BE2C (cell line): Measurements from ENCODE around the gene SMAP2.

Experiments used
- DNase-seq: peaks from one replicate; pipeline ENCODE4 v3.0.0-alpha.2; 2020
- H3K27me3 ChIP-seq: fragments of 250-450 bp; sonication (Bioruptor Pico); 2 replicates; pipeline ENCODE4 v1.5.1; 2020; ENCODE audit warnings: mild to moderate bottlenecking
- H3K36me3 ChIP-seq: fragments of 250-450 bp; sonication (Bioruptor Pico); 2 replicates; pipeline ENCODE4 v1.5.1; 2020; ENCODE audit warnings: mild to moderate bottlenecking
- H3K4me1 ChIP-seq: fragments of 250-450 bp; sonication (Bioruptor Pico); 2 replicates; pipeline ENCODE4 v1.5.1; 2020
- H3K4me3 ChIP-seq: 2 replicates; pipeline ENCODE4 v1.5.1; 2011; ENCODE audit warnings: low read depth, low read length
- H3K9me3 ChIP-seq: fragments of 250-450 bp; sonication (Bioruptor Pico); 2 replicates; pipeline ENCODE4 v1.5.1; 2020
- CTCF ChIP-seq: IDR thresholded peaks from 2 replicates; pipeline ENCODE4 v1.5.1; 2012; ENCODE audit warnings: mild to moderate bottlenecking, low read depth, low read length

The SMAP2 gene

GRCh38 chr1:40362699-40363098 lies 10.8 kb upstream of the SMAP2 start:
- Histone ChIP-seq H3K4me3 (no peak overlapping the region), H3K4me1 (no peaks in the 10 kb centered on the region), H3K27me3 (no peaks in the 10 kb centered on the region), H3K36me3 (no peaks in the 10 kb centered on the region), H3K9me3 (no peaks in the 10 kb centered on the region)
- TF ChIP-seq CTCF = no peak
- no peak for DNase-seq

GRCh38 chr1:40363721-40364120 lies 9.8 kb upstream of the SMAP2 start:
- TF ChIP-seq CTCF = no peak
- no peaks in the 10 kb centered on the region for H3K27me3 ChIP-seq
- DNase-seq = peak; percentile 6
- H3K4me3 ChIP-seq = no peak overlapping the region
- H3K4me1 ChIP-seq = no peaks in the 10 kb centered on the region
- no peaks in the 10 kb centered on the region for H3K36me3 ChIP-seq
- no peaks in the 10 kb centered on the region for H3K9me3 ChIP-seq

DNA sequence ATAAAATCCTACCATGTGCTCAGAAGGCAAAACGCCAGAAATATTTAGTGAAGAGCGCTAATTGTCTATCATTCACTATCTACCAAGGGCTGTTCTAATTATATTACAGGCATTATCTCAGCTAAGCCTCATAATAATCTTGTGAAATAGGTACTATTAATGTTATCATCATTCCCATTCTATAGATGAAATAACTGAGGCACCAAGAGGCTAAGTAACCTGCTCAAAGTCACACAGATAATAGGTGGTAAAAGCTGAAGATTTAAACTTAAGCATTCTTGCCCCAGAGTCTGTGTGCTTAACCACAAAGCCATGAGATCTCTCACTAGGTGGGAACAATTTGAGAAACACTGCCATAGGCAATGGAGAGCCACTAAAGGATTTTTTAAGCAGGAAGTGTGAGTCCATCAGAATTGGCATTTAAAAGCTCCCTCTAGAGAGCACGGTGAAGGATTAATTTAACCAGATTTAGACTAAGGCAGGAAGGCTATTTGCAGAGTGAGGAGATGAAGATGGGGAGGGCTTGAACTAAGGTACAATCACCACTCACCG lies 1.7 kb upstream of the SMAP2 start:
- Histone ChIP-seq H3K27me3 (no peaks in the 10 kb centered on the region), H3K36me3 (no peaks in the 10 kb centered on the region), H3K4me1 (no peaks in the 10 kb centered on the region; the same call in 1 of the 2 replicates), H3K4me3 (no peak overlapping the region), H3K9me3 (no peaks in the 10 kb centered on the region)
- no peak for DNase-seq
- TF ChIP-seq CTCF = no peak

GRCh38 chr1:40372658-40373322 lies 737 bp upstream of the SMAP2 start:
- no peak for DNase-seq
- Histone ChIP-seq H3K4me1 (no peaks in the 10 kb centered on the region; the same call in 1 of the 2 replicates), H3K9me3 (no peaks in the 10 kb centered on the region), H3K27me3 (no peaks in the 10 kb centered on the region), H3K4me3 (no peak overlapping the region), H3K36me3 (no peaks in the 10 kb centered on the region)
- no peak for TF ChIP-seq CTCF

DNA sequence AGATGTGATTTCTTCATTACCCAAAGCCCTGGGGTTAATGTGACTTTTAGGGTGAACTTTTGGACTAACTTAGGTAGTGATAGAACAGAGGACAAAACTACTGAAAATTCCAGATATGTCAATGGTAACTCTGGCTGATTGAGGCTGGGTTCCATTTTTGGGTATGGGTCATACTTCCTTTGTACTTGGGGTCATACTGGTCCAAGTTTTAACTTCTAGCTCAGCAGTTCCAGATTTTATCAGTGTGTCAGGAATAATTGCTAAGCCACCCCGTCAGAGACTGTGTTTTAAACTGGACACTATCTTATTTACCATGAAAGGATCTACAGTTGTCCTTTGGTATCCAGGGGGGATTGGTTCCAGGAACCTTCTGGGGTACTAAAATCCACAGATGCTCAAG lies 4.0 kb downstream of the SMAP2 start:
- Histone ChIP-seq H3K36me3 (no peaks in the 10 kb centered on the region), H3K4me1 (peaks cover 2% of the 10 kb centered on the region; the same call in 1 of the 2 replicates), H3K4me3 (no peak overlapping the region), H3K9me3 (no peaks in the 10 kb centered on the region), H3K27me3 (no peaks in the 10 kb centered on the region)
- DNase-seq = no peak
- TF ChIP-seq CTCF = no peak

GRCh38 chr1:40379785-40380452 lies 6.4 kb downstream of the SMAP2 start:
- no peaks in the 10 kb centered on the region for H3K9me3 ChIP-seq
- no peak overlapping the region for H3K4me3 ChIP-seq
- H3K36me3 ChIP-seq = no peaks in the 10 kb centered on the region
- DNase-seq = no peak
- H3K4me1 ChIP-seq = 0 out of 2 replicates have a peak, but pooled peaks cover 6% of the 10 kb centered on the region
- H3K27me3 ChIP-seq = no peaks in the 10 kb centered on the region
- TF ChIP-seq CTCF = no peak
